ENCODE results near the gene NAT14.

Gene NAT14

GRCh38 chr19:55497763-55498162, 12.8 kb downstream of the NAT14 start:
- no peaks in the 10 kb centered on the region for H3K9me3 Mint-ChIP-seq
- H3K4me1 Mint-ChIP-seq = peaks cover 6% of the 10 kb centered on the region
- no peaks in the 10 kb centered on the region for H3K27me3 Mint-ChIP-seq
- H3K36me3 Mint-ChIP-seq = no peaks in the 10 kb centered on the region
- H3K4me3 Mint-ChIP-seq = no peak overlapping the region
- no peak overlapping the region for H3K27ac Mint-ChIP-seq

DNA sequence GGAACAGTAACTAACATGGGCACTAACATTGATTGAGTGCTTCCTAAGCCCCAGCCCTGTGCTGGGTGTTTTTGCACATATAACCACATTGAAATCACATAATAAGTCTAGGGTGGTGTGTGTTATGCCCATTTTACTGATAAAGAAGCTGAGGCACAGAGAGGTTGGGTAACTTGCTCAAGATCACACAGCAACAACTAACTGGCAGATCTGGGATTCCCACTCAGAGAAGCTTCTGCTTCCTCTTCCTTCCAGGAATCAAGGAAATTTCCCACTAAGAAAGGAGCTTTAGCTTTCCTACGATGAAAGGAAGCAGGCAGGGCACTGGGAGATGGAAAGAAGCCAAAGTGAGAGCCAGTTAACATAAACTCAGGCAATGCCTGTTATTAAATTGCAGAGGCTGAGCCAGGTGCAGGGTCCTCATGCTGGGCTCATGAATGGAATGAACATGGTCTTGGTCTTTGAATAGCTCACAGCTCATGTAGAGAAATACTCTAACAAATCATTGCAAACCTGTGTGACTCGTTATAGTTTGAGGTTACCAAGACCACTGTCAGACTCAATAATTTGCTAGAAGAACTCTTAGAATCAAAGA, 13.4 kb downstream of the NAT14 start:
- peaks cover 1% of the 10 kb centered on the region for H3K36me3 Mint-ChIP-seq
- H3K4me1 Mint-ChIP-seq = peaks cover 10% of the 10 kb centered on the region
- no peak overlapping the region for H3K4me3 Mint-ChIP-seq
- no peak overlapping the region for H3K27ac Mint-ChIP-seq
- H3K27me3 Mint-ChIP-seq = no peaks in the 10 kb centered on the region
- no peaks in the 10 kb centered on the region for H3K9me3 Mint-ChIP-seq

DNA sequence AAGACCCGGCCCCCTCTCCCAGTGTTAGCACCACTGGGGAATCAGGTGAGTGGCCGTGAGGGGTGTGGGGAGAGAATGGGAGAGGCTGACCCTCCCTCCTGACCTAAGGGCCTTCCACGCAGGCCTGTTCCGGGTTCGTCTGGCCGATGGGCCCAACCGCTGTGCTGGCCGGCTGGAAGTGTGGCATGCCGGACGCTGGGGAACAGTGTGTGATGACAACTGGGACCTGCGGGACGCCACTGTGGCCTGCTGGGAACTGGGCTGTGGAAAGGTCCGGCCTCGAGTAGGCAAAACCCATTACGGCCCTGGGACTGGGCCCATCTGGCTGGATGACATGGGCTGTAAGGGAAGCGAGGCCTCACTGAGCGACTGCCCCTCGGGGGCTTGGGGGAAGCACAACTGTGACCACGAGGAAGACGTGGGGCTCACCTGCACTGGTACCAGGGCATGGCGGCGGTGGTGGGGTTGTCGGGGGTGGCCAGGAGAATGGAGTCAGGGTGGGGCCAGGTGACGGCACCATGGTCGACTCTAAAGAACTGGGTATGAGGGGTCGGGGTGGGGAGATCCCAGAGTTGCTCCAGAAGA, 15.5 kb downstream of the NAT14 start:
- H3K4me3 Mint-ChIP-seq = no peak overlapping the region
- no peak overlapping the region for H3K27ac Mint-ChIP-seq
- H3K9me3 Mint-ChIP-seq = no peaks in the 10 kb centered on the region
- peaks cover 1% of the 10 kb centered on the region for H3K36me3 Mint-ChIP-seq
- peaks cover 14% of the 10 kb centered on the region for H3K4me1 Mint-ChIP-seq
- no peaks in the 10 kb centered on the region for H3K27me3 Mint-ChIP-seq

DNA sequence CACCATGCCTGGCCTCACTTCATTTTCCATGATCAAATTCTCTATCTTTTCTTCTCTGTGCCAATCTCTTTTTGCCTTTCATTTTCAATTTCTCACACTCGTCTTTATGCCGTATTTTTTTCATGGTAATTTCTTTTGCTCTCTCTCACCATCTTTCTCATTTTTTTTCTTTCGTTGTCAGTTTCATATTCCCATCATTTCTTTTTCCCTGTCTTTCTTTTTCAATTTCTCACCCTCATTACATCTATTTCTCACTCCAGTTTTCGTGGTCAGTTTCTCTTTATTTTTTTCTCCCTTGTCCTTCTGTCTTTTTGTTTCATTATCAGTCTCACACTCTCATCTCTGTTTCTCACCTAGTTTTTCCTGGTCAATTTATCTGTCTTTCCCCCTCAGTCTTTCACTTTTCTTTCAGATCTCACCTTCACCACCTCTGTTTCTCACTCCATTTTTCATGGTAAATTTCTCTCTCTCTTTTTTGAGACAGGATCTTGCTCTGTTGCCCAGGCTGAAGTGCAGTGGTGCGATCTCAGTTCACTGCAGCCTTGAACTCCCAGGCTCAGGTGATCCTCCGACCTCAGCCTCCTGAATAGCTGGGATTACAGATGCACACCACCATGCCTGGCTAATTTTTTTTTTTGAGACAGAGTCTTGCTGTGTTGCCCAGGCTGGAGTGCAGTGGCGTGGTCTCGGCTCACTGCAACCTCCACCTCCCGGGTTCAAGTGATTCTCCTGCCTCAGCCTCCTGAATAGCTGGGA, 17.4 kb downstream of the NAT14 start:
- peak overlapping the region; percentile 43 for H3K27ac Mint-ChIP-seq
- H3K9me3 Mint-ChIP-seq = no peaks in the 10 kb centered on the region
- no peaks in the 10 kb centered on the region for H3K27me3 Mint-ChIP-seq
- peaks cover 14% of the 10 kb centered on the region for H3K4me1 Mint-ChIP-seq
- peak overlapping the region; percentile 31 for H3K4me3 Mint-ChIP-seq
- H3K36me3 Mint-ChIP-seq = peaks cover 1% of the 10 kb centered on the region

- no peaks in the 10 kb centered on the region for H3K27me3 Mint-ChIP-seq
- H3K4me1 Mint-ChIP-seq = peaks cover 14% of the 10 kb centered on the region
- H3K27ac Mint-ChIP-seq = peak overlapping the region; percentile 93
- H3K4me3 Mint-ChIP-seq = peak overlapping the region; percentile 83
- H3K36me3 Mint-ChIP-seq = peaks cover 1% of the 10 kb centered on the region
- H3K9me3 Mint-ChIP-seq = no peaks in the 10 kb centered on the region
These were observed 18.1 kb downstream of the NAT14 start for GRCh38 chr19:55503157-55503501.

DNA sequence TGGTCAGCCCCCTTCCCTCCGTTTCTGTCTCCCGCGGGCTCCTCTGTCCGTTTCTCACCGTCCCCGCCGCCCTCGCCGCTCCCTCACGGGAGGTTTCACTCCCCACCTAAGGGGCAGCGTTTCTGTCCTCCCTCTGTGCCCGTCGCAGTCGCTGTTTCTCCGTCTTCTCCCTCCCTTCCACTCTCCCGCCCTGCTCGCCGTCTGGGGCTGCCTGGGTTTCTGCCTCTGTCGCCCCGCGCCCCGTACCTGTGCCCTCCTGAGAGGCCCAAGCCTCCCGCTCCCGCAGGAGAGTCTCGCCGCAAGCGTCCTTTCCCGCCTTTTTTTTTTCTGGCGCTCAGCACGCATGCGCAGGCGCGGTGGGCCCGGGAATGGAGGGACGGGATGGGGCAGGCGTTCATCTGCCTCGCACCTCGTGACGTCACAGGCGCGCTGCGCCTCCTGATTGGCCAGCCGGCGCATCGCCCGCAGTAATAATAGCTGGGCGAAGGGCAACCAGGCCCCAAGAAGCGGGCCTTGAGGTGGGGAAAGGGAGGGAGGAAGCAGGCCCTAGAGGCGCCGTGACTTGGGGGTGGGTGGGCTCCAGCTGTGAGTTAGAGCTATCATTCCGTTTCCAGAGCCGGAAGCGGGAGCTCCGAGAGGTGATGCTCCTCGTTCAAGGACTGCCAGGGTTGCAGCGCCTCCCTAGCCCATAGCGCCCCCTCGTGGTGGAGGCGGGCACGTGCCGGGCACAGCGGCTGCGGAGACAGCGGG, 18.7 kb downstream of the NAT14 start:
- Mint-ChIP-seq H3K4me3 (peak overlapping the region; percentile 83), H3K9me3 (no peaks in the 10 kb centered on the region), H3K4me1 (peaks cover 14% of the 10 kb centered on the region), H3K27ac (peak overlapping the region; percentile 93), H3K27me3 (no peaks in the 10 kb centered on the region), H3K36me3 (peaks cover 1% of the 10 kb centered on the region)

DNA sequence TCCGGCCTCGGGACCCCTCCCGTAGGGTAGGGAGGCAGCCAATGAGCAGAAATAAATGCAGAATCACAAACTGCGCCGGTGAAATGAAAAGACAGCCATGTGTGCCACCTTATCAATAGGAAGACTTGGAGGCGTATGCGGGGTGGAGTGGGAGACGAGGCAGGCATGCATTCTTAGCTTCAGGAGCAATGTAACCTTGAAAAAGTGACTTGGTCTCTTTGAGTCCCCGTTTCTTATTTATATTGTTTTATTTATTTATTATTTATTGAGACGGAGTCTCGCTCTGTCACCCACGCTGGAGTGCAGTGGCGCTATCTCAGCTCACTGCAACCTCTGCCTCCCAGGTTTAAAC, 19.2 kb downstream of the NAT14 start:
- H3K4me3 Mint-ChIP-seq = peak overlapping the region; percentile 83
- no peaks in the 10 kb centered on the region for H3K27me3 Mint-ChIP-seq
- H3K27ac Mint-ChIP-seq = peak overlapping the region; percentile 41
- no peaks in the 10 kb centered on the region for H3K9me3 Mint-ChIP-seq
- peaks cover 1% of the 10 kb centered on the region for H3K36me3 Mint-ChIP-seq
- H3K4me1 Mint-ChIP-seq = peaks cover 14% of the 10 kb centered on the region

DNA sequence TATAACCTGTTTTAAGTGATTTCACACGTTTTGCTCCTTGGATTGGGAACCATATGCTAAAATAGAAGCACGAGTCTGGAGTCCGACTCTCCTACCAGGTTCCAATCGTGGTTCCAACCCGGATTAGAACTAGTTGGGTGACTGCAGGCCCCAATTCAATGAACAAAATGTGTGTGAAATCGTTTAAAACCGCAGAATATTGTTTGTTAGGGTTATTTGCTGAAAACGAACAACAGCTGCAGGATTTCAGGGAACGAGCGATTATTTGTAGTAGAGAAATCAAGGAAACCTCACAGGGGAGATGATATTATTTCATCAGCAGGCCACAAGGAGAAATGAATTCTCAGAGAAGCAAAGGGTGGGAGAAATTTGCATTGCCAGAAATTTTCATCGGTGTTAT, 20.0 kb downstream of the NAT14 start:
- no peaks in the 10 kb centered on the region for H3K9me3 Mint-ChIP-seq
- no peak overlapping the region for H3K27ac Mint-ChIP-seq
- H3K27me3 Mint-ChIP-seq = no peaks in the 10 kb centered on the region
- peaks cover 1% of the 10 kb centered on the region for H3K36me3 Mint-ChIP-seq
- no peak overlapping the region for H3K4me3 Mint-ChIP-seq
- H3K4me1 Mint-ChIP-seq = peaks cover 14% of the 10 kb centered on the region

GRCh38 chr19:55508120-55508519, 23.1 kb downstream of the NAT14 start:
- Mint-ChIP-seq H3K27ac (no peak overlapping the region), H3K9me3 (no peaks in the 10 kb centered on the region), H3K36me3 (peaks cover under 1% of the 10 kb centered on the region), H3K4me3 (no peak overlapping the region), H3K27me3 (peaks cover 4% of the 10 kb centered on the region), H3K4me1 (peaks cover 6% of the 10 kb centered on the region)

GRCh38 chr19:55516878-55517620, 32.1 kb downstream of the NAT14 start:
- no peaks in the 10 kb centered on the region for H3K4me1 Mint-ChIP-seq
- H3K27me3 Mint-ChIP-seq = no peaks in the 10 kb centered on the region
- peak overlapping the region; percentile 32 for H3K27ac Mint-ChIP-seq
- peak overlapping the region; percentile 77 for H3K4me3 Mint-ChIP-seq
- no peaks in the 10 kb centered on the region for H3K9me3 Mint-ChIP-seq
- H3K36me3 Mint-ChIP-seq = no peaks in the 10 kb centered on the region

DNA sequence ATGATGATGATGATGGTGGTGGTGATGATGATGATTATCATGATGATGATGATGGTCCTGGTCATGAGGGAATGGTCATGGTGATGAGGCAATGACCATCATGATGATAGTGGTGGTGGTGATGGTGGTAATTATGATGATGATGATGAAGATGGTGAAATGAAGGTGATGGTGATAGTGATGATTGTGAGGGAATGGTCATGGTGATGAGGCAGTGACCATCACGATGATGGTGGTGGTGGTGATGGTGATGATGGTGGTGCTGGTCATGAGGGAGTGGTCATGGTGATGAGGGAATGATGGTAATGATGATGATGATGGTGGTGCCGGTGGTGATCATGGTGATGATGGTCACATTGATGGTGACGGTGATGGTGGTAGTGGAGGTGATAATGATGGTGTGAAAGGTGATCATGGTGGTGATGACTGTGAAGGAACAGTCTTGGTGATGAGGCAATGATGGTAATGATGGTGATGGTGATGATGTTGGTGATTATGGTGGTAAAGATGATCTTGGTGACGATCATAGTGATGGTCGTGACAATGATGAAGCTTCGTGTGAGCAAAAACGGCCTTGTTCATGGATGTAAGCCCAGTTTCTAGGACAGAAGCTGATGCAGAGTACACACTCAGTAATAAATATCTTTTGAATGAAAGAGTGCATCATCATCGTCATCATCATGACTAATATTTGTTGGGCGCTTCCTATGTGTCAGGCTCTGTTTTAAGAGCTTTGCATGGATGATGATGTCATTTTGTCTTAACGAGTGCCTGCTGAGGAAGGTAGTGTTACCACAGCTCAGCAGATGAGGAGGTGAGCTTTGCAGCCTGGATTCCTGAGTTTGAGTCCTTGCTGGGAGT, 34.7 kb downstream of the NAT14 start:
- no peak overlapping the region for H3K27ac Mint-ChIP-seq
- no peak overlapping the region for H3K4me3 Mint-ChIP-seq
- H3K9me3 Mint-ChIP-seq = no peaks in the 10 kb centered on the region
- H3K27me3 Mint-ChIP-seq = no peaks in the 10 kb centered on the region
- H3K4me1 Mint-ChIP-seq = no peaks in the 10 kb centered on the region
- no peaks in the 10 kb centered on the region for H3K36me3 Mint-ChIP-seq

DNA sequence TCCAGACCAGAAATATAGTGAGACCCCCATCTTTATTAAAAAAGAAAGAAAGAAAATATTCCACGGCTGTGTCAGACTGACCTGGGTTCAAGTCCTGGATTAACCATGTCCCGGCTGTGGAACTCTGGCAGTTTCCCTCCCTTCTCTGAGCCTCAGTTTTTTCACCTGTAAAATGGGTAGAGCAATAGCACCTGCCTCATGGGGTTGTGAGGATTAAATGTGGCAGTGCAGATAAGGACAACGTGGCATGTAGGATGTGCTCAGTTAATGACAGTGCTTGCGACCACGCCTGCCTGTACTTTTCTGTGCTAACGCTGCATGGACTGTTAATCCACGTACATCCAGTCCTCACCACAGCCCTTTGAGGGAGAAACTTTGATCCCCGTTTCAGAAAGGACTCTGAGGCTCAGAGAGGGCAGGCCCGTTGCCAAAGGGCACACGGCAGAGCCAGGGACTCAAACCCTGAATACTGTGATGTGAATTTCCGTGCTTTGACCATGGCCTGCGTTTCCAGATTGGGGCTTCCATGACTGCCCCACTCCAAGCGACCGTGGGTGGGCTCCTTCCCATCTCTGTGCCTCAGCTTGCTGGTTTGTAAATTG, 35.8 kb downstream of the NAT14 start:
- no peaks in the 10 kb centered on the region for H3K36me3 Mint-ChIP-seq
- no peaks in the 10 kb centered on the region for H3K9me3 Mint-ChIP-seq
- no peak overlapping the region for H3K4me3 Mint-ChIP-seq
- no peaks in the 10 kb centered on the region for H3K4me1 Mint-ChIP-seq
- H3K27me3 Mint-ChIP-seq = no peaks in the 10 kb centered on the region
- H3K27ac Mint-ChIP-seq = no peak overlapping the region

DNA sequence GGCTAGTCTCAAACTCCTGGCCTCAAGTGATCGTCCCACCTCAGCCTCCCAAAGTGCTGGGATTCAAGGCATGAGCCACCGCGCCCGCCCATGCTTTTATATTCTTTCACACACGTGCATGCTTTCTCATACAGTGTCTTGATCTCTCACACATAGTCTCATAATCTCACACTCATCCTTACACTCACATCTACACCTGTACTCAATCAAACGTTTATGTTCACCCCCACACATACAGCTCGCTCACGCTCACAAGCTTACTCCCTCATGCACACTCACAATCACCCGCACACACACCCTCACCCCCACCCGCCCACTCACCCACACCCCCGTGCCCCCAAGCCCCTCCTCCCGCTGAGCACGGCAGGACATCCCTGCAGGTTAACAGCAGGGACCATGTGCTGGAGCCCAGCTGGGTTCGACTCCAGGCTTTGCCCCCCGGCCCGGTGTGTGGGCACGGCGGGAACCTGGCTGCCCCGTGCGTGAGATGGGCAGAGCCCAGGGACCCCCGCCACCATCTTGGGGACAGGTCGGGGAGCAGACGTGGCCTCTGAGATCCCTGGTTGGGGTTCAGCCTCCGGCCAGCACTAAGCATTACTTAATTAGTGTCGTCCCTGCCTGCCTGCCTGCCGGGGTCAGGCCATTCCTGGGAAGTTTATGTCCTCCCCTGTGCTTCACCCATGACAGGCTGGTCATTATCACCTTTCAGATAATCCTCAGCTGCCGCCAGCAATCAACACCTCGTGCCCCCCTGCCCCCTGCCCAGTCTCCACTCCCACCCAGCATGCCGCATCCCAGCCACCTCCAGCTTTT, 40.5 kb downstream of the NAT14 start:
- H3K4me1 Mint-ChIP-seq = no peaks in the 10 kb centered on the region
- no peak overlapping the region for H3K4me3 Mint-ChIP-seq
- H3K27me3 Mint-ChIP-seq = no peaks in the 10 kb centered on the region
- H3K9me3 Mint-ChIP-seq = no peaks in the 10 kb centered on the region
- H3K36me3 Mint-ChIP-seq = no peaks in the 10 kb centered on the region
- H3K27ac Mint-ChIP-seq = no peak overlapping the region

Data from activated naive CD4-positive, alpha-beta T cell treated with anti-CD3 and anti-CD28 coated beads, Interleukin-2, amount 50 U/mL, for 24 hours (primary cell).